Panc1 (cell line): ENCODE results near the gene ZRANB3. TPM values are rescaled to one million over a fixed set of nuclear protein-coding genes. Genes with fewer than 3 reads are reported as not detected.

ENCODE experiments used
- ATAC-seq: fragments of 200-7000 bp; cut with Tn5 transposase; 2 replicates; pipeline ENCODE4 v1.9.1; 2020; ENCODE audit warnings: mild to moderate bottlenecking, moderate library complexity
- BruUV-seq: library from RNA; stranded (reverse); fragments of 400-500 nt; replicated peaks from 2 replicates; lab custom pipeline; 2021; lab: Mats Ljungman, UMichigan
- CTCF ChIA-PET: fragments of 300-600 bp; sonication (Branson Sonifier 250); formaldehyde crosslinking; loops from one replicate; lab custom pipeline; 2022; ENCODE audit warnings: antibody characterized with exemption; lab: Charles Lee
- POLR2A ChIA-PET: fragments of 300-600 bp; sonication (Branson Sonifier 250); formaldehyde crosslinking; loops from one replicate; lab custom pipeline; 2022; ENCODE audit warnings: antibody characterized with exemption; lab: Charles Lee
- DNase-seq: peaks from one replicate; pipeline ENCODE4 v3.0.0-alpha.2; 2010; ENCODE audit warnings: low read depth, low spot score
- H3K27ac ChIP-seq: 2 replicates; pipeline ENCODE4 v1.5.1; 2011; ENCODE audit warnings: mild to moderate bottlenecking, low read length, inconsistent platforms
- H3K27me3 ChIP-seq: fragments of 200-500 bp; sonication (Bioruptor generic); 2 replicates; pipeline ENCODE4 v1.6.0; 2014; ENCODE audit warnings: low read length, inconsistent platforms; ENCODE audit not compliant: control insufficient read depth, insufficient read depth
- H3K36me3 ChIP-seq: fragments of 200-500 bp; sonication (Bioruptor generic); 2 replicates; pipeline ENCODE4 v1.5.1; 2014; ENCODE audit warnings: inconsistent platforms, mild to moderate bottlenecking, low read length, moderate library complexity; ENCODE audit not compliant: control insufficient read depth, insufficient read depth
- H3K4me1 ChIP-seq: 2 replicates; pipeline ENCODE4 v1.5.1; 2011; ENCODE audit warnings: inconsistent platforms, mild to moderate bottlenecking, low read length, moderate library complexity; ENCODE audit not compliant: control insufficient read depth, insufficient read depth
- H3K4me3 ChIP-seq, 2 experiments: 2 replicates each; pipeline ENCODE4 v1.5.1; 2011 to 2012; ENCODE audit warnings: low read depth in 2 of 2, low read length in 2 of 2, mild to moderate bottlenecking in 2 of 2, inconsistent platforms in 1 of 2, moderate library complexity in 1 of 2
- H3K9me3 ChIP-seq: fragments of 200-500 bp; sonication (Bioruptor generic); 2 replicates; pipeline ENCODE4 v1.5.1; 2014; ENCODE audit warnings: low read depth, mild to moderate bottlenecking, inconsistent platforms, low read length, moderate library complexity; ENCODE audit not compliant: control insufficient read depth, insufficient read depth
- CTCF ChIP-seq: fragments of 450-650 bp; IDR thresholded peaks from 2 replicates; pipeline ENCODE4 v1.5.1; 2017; ENCODE audit warnings: mild to moderate bottlenecking
- POLR2AphosphoS5 ChIP-seq: IDR thresholded peaks from 2 replicates; pipeline ENCODE4 v1.6.1; 2012; ENCODE audit warnings: mild to moderate bottlenecking, low read depth, low read length, moderate library complexity
- REST ChIP-seq, 2 experiments: IDR thresholded peaks; 2 replicates each; pipeline ENCODE4 v1.6.1; 2011 to 2012; ENCODE audit warnings: low read depth in 2 of 2, control low read depth in 1 of 2, low read length in 1 of 2, mild to moderate bottlenecking in 1 of 2, moderate library complexity in 1 of 2; ENCODE audit not compliant: insufficient read depth in 1 of 2
- SIN3A ChIP-seq: IDR thresholded peaks from 2 replicates; pipeline ENCODE4 v1.6.1; 2012; ENCODE audit warnings: low read depth, mild to moderate bottlenecking, low read length, moderate library complexity, borderline replicate concordance; ENCODE audit not compliant: insufficient read depth
- TCF7L2 ChIP-seq: IDR thresholded peaks from 2 replicates; pipeline ENCODE4 v1.6.1; 2011; ENCODE audit warnings: mild to moderate bottlenecking, low read depth, low read length, inconsistent platforms
- in situ Hi-C: cut with HindIII; loops from 2 replicates; pipeline ENCODE4 v1.10.0; 2016; ENCODE audit warnings: low sequenced_read_pairs, low pct_unique_long_range_greater_than_20kb
- intact Hi-C: fragments of 100-400 bp; cut with micrococcal nuclease; formaldehyde crosslinking; loops from one replicate; pipeline ENCODE4 v1.10.0; 2022; ENCODE audit not compliant: unreplicated experiment
- total RNA-seq: library from RNA; stranded (reverse); gene quantifications from one replicate; pipeline ENCODE4 v1.2.1, GENCODE V29; 2021; ENCODE audit not compliant: unreplicated experiment

Gene ZRANB3
- total RNA-seq, 1 experiment from 2014 or later = 11.7 TPM

- Histone ChIP-seq H3K27ac (no peak overlapping the region), H3K4me3 (no peak overlapping the region), H3K27me3 (no peaks in the 10 kb centered on the region), H3K36me3 (peaks cover 21% of the 10 kb centered on the region), H3K9me3 (no peaks in the 10 kb centered on the region), H3K4me1 (no peaks in the 10 kb centered on the region)
- intact Hi-C loops = no loop called here
- TF ChIP-seq CTCF (no peak), TCF7L2 (no peak), REST (IDR thresholded peaks at IDR 0.05; ENCODE audit: insufficient read depth in 1 of 2, low read depth in 2 of 2, low read length in 1 of 2) (no peak), SIN3A (no peak), POLR2AphosphoS5 (no peak)
- in situ Hi-C loops = no loop called here
- ATAC-seq = no peak
- POLR2A ChIA-PET = interaction anchor here (0.6 kb wide), 1 partner anchor 46 kb away, joined by 10 read pairs; no protein-coding TSS in a partner anchor
- CTCF ChIA-PET = no interaction called here
- no TSS peak for BruUV-seq
- DNase-seq = no peak
Observed at GRCh38 chr2:135157856-135158255, 373.2 kb downstream of the ZRANB3 start.

- in situ Hi-C loops = no loop called here
- no peaks in the 10 kb centered on the region for H3K27me3 ChIP-seq
- ChIA-PET CTCF (no interaction called here), POLR2A (interaction anchor here (0.6 kb wide), 1 partner anchor 137 kb away, joined by 10 read pairs; no protein-coding TSS in a partner anchor)
- H3K4me1 ChIP-seq = no peaks in the 10 kb centered on the region
- H3K36me3 ChIP-seq = peaks cover 27% of the 10 kb centered on the region
- H3K9me3 ChIP-seq = no peaks in the 10 kb centered on the region
- TF ChIP-seq CTCF = no peak
- no peak for TF ChIP-seq TCF7L2
- TF ChIP-seq POLR2AphosphoS5 = no peak
- no peak for TF ChIP-seq REST (IDR thresholded peaks at IDR 0.05; ENCODE audit: insufficient read depth in 1 of 2, low read depth in 2 of 2, low read length in 1 of 2)
- TF ChIP-seq SIN3A = no peak
- no peak overlapping the region for H3K27ac ChIP-seq
- intact Hi-C loops = no loop called here
- ATAC-seq (no peak), DNase-seq (no peak)
- H3K4me3 ChIP-seq = no peak overlapping the region
- no TSS peak for BruUV-seq
Observed at GRCh38 chr2:135154962-135155361, 376.1 kb downstream of the ZRANB3 start.
